MCF 10A (cell line): ENCODE results near the gene GTF3C5. TPM values are rescaled to one million over a fixed set of nuclear protein-coding genes. Genes with fewer than 3 reads are reported as not detected.

Experiments used
- BruUV-seq: library from RNA; stranded (reverse); fragments of 400-500 nt; replicated peaks from 2 replicates; lab custom pipeline; 2021; lab: Mats Ljungman, UMichigan
- CTCF ChIA-PET: fragments of 300-600 bp; sonication (Branson Sonifier 250); formaldehyde crosslinking; extraction: SDS; loops from one replicate; lab custom pipeline; 2021; ENCODE audit warnings: antibody characterized with exemption, inconsistent platforms; lab: Yijun Ruan, JAX
- POLR2A ChIA-PET: fragments of 300-600, 350-650 bp; sonication (Branson Sonifier 250); formaldehyde crosslinking; extraction: SDS; loops from one replicate; lab custom pipeline; 2020; ENCODE audit warnings: antibody characterized with exemption, inconsistent platforms; lab: Yijun Ruan, JAX
- DNase-seq: peaks from one replicate; pipeline ENCODE4 v3.0.0-alpha.2; 2018; ENCODE audit not compliant: unreplicated experiment
- H3K27ac Mint-ChIP-seq: one replicate; pipeline ENCODE4 v1.8.0; 2022; ENCODE audit warnings: mild to moderate bottlenecking, low read depth, mixed read lengths; ENCODE audit not compliant: unreplicated experiment
- H3K27me3 Mint-ChIP-seq: one replicate; pipeline ENCODE4 v1.8.0; 2022; ENCODE audit warnings: mixed read lengths; ENCODE audit not compliant: insufficient read depth, unreplicated experiment
- H3K36me3 Mint-ChIP-seq: one replicate; pipeline ENCODE4 v1.8.0; 2022; ENCODE audit warnings: mild to moderate bottlenecking, moderate library complexity, mixed read lengths; ENCODE audit not compliant: insufficient read depth, unreplicated experiment
- H3K4me1 Mint-ChIP-seq: one replicate; pipeline ENCODE4 v1.8.0; 2022; ENCODE audit warnings: mixed read lengths; ENCODE audit not compliant: insufficient read depth, unreplicated experiment
- H3K4me3 Mint-ChIP-seq: one replicate; pipeline ENCODE4 v1.8.0; 2022; ENCODE audit warnings: mild to moderate bottlenecking, moderate library complexity, mixed read lengths; ENCODE audit not compliant: unreplicated experiment
- H3K9me3 Mint-ChIP-seq: one replicate; pipeline ENCODE4 v1.8.0; 2022; ENCODE audit warnings: mixed read lengths; ENCODE audit not compliant: unreplicated experiment
- intact Hi-C: fragments of 100-400 bp; cut with micrococcal nuclease; formaldehyde crosslinking; loops from 2 replicates; pipeline ENCODE4 v1.14.1; 2022
- total RNA-seq: library from RNA; stranded (reverse); gene quantifications from 2 replicates; pipeline ENCODE4 v1.2.3, GENCODE V29; 2022
- TF ChIP-seq, protein P1 (sequence below): fragments of 200-600 bp; IDR thresholded peaks from one replicate; pipeline ENCODE4 v1.8.0; 2022; ENCODE audit warnings: antibody characterized with exemption, mild to moderate bottlenecking; ENCODE audit not compliant: unreplicated experiment

GTF3C5 gene
- total RNA-seq, 1 experiment from 2014 or later = 55.4 TPM

DNA sequence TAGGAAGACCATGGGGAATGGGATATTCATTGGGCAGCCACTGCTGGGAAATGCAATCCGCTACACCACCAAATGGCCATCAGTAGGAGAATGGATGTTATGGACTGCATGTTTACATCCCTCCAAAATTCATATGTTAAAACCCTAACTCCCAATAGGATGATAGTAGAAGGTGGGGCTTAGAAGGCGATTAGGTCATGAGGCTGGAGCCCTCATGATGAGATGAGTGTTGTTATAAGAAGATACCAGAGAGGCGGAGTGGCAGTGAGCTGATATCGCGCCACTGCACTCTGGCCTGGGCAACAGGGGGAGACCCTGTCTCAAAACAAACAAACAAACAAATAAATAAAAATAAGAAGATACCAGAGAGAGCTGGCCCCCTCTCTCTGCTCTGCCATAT is 16.1 kb upstream of the GTF3C5 start:
- Mint-ChIP-seq H3K4me1 (no peaks in the 10 kb centered on the region), H3K27ac (no peak overlapping the region), H3K4me3 (no peak overlapping the region), H3K27me3 (peaks cover 43% of the 10 kb centered on the region), H3K9me3 (peaks cover under 1% of the 10 kb centered on the region), H3K36me3 (no peaks in the 10 kb centered on the region)
- CTCF ChIA-PET = interaction anchor here (1.2 to 2.2 kb wide), 2 partner anchors 8 to 9 kb away, joined by 4 to 18 read pairs; no protein-coding TSS in a partner anchor
- no TSS peak for BruUV-seq
- intact Hi-C loops = no loop called here
- POLR2A ChIA-PET = interaction anchor here (0.7 to 2.3 kb wide), 2 partner anchors 9 to 16 kb away, joined by 3 to 9 read pairs; partner anchors contain the start of gene GTF3C5
- TF ChIP-seq, protein P1, sequence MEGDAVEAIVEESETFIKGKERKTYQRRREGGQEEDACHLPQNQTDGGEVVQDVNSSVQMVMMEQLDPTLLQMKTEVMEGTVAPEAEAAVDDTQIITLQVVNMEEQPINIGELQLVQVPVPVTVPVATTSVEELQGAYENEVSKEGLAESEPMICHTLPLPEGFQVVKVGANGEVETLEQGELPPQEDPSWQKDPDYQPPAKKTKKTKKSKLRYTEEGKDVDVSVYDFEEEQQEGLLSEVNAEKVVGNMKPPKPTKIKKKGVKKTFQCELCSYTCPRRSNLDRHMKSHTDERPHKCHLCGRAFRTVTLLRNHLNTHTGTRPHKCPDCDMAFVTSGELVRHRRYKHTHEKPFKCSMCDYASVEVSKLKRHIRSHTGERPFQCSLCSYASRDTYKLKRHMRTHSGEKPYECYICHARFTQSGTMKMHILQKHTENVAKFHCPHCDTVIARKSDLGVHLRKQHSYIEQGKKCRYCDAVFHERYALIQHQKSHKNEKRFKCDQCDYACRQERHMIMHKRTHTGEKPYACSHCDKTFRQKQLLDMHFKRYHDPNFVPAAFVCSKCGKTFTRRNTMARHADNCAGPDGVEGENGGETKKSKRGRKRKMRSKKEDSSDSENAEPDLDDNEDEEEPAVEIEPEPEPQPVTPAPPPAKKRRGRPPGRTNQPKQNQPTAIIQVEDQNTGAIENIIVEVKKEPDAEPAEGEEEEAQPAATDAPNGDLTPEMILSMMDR = no peak
- no peak for DNase-seq

DNA sequence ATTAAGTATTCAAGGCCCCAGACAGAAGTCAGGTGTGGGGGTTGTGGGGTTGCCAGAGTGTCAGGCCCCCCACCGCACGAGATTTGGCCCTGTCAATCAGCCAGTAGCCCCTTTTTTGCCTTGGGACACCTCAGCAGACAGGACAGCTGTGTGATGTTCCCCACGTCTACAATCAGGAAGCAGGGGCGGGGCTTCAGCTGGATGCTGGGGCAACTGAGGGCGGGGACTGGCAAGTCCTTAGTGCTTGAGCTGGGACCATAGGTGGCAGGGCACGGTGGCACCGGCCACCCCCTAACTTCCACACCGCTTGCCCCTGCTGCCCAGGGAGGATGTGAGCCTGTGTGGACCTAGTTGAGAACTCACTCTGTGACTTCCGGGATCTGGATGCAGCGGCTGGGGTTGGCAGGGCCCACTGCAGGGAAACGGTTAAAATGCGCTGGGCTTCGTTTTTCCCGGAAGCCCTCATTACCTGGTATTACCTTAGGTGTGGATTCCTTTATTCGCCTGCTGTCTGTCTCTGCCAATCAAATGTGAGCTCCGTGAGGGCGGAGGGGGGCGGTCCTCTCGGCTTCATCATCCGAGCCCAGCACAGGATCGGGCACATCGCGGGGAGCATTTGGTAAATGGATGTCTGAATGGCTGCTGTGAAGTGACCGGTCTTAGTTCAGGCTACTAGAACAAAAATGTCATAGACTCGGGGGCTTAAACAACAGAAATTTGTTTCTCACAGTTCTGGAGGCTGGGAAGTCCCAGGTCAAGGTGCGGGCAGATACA is 7.5 kb upstream of the GTF3C5 start:
- Mint-ChIP-seq H3K4me3 (no peak overlapping the region), H3K4me1 (no peaks in the 10 kb centered on the region), H3K36me3 (peaks cover 6% of the 10 kb centered on the region), H3K27ac (no peak overlapping the region), H3K9me3 (no peaks in the 10 kb centered on the region), H3K27me3 (no peaks in the 10 kb centered on the region)
- BruUV-seq = no TSS peak
- ChIA-PET POLR2A (interaction anchor here (0.5 to 2.2 kb wide), 3 partner anchors 8 to 110 kb away, joined by 3 to 21 read pairs (median 5); partner anchors contain the start of gene GTF3C5), CTCF (interaction anchor here (0.5 to 2.9 kb wide), 23 partner anchors 9 to 1275 kb away, joined by 3 to 39 read pairs (median 4); partner anchors contain the start of genes DDX31, GFI1B and GTF3C5)
- DNase-seq = no peak
- intact Hi-C loops = no loop called here
- TF ChIP-seq, protein P1 = no peak

DNA sequence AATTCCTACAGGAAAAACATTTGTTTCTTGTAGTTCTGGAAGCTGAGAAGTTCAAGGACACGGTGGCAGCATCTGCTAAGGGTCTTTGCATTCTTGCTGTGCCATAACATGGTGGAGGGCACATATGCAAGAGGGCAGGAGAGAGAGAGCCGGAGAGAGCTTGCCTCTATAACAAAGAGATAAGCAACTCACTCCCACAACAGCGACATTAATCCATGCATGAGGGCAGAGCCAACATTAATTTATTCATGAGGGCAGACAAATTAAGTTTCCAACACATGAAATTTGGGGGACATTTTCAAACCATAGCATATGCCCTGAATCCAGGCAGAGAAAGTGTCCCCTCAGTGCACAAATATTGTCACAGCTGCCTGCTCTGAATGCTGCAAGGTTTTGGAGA is 4.4 kb upstream of the GTF3C5 start:
- Mint-ChIP-seq H3K4me1 (peaks cover under 1% of the 10 kb centered on the region), H3K27me3 (no peaks in the 10 kb centered on the region), H3K27ac (no peak overlapping the region), H3K36me3 (peaks cover 12% of the 10 kb centered on the region), H3K9me3 (no peaks in the 10 kb centered on the region), H3K4me3 (no peak overlapping the region)
- BruUV-seq = no TSS peak
- POLR2A ChIA-PET = interaction anchor here (0.6 to 0.7 kb wide), 2 partner anchors 25 to 83 kb away, joined by 3 read pairs; no protein-coding TSS in a partner anchor
- intact Hi-C loops = no loop called here
- TF ChIP-seq, protein P1 = no peak
- no peak for DNase-seq
- CTCF ChIA-PET = interaction anchor here (2.2 kb wide), 1 partner anchor 120 kb away, joined by 6 read pairs; no protein-coding TSS in a partner anchor

DNA sequence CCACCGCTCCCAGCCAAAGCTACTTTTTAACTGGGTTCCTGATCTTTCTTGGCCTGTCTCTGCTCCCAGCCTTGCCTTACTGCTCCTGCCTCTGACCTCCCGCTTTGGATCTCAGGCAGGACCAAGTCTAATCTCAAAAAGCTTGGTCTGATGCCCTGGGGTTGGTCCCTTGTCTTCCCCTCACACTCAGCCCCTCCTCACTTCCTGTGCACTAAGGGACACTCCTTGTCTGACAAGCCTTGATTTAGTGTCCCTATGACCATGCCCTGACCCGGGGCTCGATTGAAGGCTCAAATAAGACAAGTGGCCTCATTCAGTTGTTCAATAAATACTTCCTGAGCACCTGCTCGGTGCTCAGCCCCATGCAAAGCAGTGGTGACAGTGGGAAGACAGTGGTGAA is 3.7 kb upstream of the GTF3C5 start:
- Mint-ChIP-seq H3K27ac (no peak overlapping the region), H3K4me1 (peaks cover 8% of the 10 kb centered on the region), H3K4me3 (no peak overlapping the region), H3K36me3 (peaks cover 12% of the 10 kb centered on the region), H3K9me3 (no peaks in the 10 kb centered on the region), H3K27me3 (no peaks in the 10 kb centered on the region)
- intact Hi-C loops = no loop called here
- no TSS peak for BruUV-seq
- ChIA-PET CTCF (interaction anchor here (0.6 to 2.2 kb wide), 2 partner anchors 119 to 347 kb away, joined by 6 read pairs; no protein-coding TSS in a partner anchor), POLR2A (interaction anchor here (0.6 kb wide), 1 partner anchor 82 kb away, joined by 3 read pairs; no protein-coding TSS in a partner anchor)
- DNase-seq = no peak
- TF ChIP-seq, protein P1 = no peak
